NCI-H748 (cell line): ENCODE data around the gene DEPDC1.
A peak's percentile ranks its signal among the peaks of the same experiment; 100 is the strongest.
"Not testable (repeated sequence)": the region's sequence is repeated elsewhere in the genome, so short reads cannot be mapped to it uniquely, and the experiment has no call there.

Source experiments
- DNase-seq: peaks from one replicate; lab custom pipeline; 2025; ENCODE audit not compliant: unreplicated experiment; lab: John Stamatoyannopoulos, UW

DEPDC1 gene

DNA sequence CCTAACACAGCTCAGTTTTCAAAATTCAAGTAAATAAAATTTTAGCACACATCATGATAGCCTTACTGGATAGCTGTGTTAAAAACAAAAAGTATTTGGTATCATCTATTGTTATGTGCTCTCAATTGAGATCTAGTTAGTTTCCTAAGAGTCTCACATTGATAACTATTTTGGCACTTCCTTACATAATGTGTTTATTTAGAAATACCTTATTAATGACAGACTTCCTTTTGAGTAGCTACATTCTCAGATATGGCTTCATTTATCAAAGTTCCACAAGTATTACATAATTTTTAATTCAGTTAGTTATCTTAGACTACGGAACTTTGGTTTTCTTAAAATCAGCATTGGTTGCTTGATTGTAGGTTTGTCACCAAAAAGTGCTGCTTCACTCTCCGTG, 20.3 kb downstream of the DEPDC1 start:
- not testable (repeated sequence) for DNase-seq

DNA sequence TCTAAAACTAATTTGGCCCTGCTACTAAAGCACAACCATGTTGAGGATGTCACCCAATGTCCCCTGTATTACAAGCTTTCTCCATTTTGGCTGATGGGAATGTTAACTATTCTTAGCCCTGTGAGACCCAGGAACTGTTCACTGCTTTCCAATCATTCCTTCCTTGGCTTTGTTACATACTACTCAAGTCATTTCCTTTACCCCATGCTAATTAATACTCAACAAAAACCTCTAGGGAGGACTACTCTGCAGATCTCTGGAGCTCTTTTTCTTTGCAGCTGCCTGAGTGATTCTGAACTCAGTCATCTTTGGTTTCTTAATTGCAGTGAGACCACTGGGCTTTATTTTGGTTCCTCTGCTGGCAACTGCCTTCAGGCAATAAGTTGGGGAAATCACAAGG, 23.8 kb downstream of the DEPDC1 start:
- no peak for DNase-seq

DNA sequence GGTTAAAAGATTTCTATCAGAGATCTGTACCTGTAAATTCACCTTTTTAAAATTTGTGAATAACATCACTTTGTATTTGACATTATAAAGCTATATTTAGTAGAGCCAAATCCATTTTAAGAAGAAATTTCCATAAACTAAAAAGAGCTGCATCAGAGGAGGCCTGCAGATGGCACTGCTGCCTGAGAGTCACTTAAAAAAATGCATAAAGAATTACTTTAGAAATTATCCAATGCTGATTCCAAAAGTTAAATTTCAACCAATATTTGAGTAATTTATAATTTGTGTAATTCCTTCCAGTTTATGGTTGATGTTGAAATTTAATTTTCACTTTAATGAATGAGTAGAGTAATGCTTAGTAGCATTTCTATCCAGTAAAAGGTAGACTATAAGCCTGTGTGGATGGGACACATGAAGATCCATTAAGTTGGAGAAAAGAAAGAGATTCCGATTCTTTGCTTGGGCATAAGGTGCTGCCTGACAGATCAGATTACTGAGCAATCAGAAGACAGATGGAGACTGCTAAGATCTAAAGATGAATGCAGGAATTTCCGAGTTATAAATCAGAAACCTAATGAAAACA, 26.4 kb downstream of the DEPDC1 start:
- peak; percentile 21 for DNase-seq

DNA sequence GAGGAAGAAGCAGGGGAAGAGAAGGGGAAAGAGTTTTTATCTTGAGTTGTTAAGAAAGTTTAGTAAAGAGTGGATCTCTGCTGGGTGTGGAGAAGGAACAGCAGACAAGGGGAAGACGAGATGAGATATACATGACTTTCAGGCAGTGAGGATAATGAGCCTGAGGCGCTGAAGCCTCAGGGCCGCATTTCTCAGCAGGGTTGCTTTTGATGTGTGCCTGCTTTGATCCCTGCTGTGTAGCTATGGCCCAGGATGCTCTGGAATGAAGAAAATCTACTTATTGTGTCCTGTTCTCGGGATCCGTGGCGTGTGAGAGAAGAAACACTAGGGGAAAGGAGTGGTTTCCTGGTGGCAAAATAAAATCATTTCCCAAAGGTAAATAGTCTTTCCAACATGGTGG, 32.0 kb downstream of the DEPDC1 start:
- DNase-seq: no peak

DNA sequence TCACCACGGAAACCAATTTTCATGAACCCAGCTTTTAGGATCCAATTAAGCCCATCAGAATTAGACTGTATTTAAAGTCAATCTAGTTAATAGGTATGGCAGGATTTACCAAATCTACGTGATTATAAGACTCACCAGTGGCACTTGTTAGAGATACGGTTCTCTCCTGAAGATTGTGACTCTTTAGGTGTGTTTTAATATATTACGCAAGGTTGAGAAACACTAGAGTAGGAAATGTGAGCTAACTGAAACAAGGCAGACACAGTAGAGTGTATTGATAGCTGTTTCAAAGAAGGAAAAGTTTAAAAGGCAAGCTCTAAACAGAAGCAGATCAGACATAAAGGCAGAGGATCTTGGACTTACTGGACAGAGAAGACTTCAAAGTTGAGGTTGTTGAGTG, 35.9 kb downstream of the DEPDC1 start:
- DNase-seq: no peak

DNA sequence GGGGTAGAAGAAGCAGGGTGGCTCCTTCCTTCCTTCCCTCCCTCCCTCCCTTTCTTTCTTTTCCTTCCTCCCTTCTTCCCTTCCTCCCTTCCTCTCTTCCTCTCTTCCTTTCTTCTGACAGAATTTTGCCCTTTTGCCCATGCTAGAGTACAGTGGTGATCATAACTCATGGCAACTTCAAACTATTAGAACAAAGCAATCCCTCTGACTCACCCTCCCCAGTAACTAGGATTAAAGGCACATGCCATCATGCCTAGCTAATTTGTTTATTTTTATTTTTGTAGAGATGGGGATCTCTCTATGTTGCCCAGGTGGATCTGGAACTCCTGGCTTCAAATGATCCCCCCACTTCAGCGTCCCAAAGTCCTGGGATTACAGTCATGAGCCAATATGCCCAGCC, 37.1 kb downstream of the DEPDC1 start:
- no peak for DNase-seq

DNA sequence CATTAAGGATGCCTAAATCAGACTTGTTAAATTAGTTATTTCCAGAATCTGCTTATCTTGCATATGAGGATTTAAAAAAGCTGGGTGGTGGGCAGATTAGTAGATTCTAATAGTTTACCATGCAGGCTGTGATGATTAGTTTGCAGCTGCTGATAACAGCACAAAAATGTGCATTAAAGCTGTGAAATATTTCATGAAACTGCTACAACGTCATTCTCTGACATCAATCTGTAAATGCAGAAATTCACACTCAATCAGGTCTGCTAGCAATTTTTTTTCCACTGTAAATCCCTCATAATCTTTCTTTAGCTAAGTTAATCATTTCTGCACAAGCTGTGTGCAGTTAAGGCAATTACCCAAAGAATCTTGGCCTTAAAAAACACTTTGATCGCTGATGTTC, 37.8 kb downstream of the DEPDC1 start:
- DNase-seq: no peak

DNA sequence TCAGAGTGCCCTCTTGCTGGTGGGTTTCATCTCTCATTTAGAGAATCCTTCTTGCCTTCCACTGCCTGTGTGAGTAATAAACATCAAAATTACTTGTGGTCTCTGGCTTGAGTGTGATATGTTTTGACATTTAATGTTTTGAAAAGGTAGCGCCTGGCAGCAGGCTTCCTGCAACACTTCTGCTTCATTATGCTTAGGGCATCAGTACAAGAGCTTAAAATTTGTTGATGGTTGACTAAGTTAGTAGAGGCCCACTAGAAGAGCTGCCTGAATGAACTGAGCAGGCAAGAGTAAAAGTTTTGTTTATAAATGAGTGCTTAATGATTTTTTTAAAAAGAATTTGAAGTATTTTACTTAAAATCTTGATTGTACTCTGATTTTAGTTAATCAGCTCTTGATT, 40.7 kb downstream of the DEPDC1 start:
- DNase-seq: no peak

DNA sequence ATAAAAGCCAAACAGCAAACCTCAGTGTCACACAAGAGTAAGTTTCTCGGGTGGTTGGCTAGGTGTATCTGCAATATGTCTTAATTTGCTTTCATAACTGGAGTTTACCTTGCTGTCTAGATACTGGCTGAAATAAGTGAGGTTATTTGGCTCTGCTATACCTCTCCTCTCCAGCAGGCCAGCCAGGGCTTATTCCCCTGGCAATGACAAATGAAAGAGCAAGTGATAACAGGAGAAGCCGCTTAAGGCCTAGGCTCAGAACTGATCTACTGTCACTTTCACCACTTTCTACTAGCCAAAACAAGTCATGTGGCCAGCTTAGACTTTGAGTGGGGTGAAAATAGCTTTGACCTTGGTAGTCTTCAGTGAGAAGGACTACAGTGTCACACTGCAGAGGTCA, 42.3 kb downstream of the DEPDC1 start:
- no peak for DNase-seq

DNA sequence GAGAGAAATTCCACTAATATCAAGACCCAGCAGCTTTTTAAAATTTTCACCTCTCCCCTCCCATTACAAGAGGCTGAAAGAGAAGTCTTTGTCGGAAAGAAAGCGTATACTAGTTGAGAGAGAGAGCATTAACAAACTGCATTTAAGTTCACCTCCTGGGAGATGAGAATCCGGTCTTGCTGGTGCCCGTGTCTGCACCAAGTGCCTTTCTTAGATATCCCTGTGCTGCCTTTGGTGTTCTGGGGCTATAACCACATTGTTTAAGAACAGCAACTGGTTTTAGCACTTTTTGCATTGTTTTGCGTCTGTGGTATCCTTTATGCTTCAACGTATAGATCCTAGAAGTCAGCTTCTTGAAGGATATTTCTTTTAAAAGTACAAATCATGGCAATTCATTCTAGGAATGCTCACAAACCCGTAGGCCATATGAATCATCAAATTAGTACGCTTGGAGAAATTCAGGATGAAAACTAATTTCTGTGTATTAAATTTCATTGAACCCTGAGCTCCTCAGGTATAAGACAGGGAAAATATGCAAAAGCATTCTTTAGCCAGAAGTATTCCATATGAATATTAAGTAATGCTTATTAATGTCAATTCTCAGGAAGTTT, 43.7 kb downstream of the DEPDC1 start:
- no peak for DNase-seq

DNA sequence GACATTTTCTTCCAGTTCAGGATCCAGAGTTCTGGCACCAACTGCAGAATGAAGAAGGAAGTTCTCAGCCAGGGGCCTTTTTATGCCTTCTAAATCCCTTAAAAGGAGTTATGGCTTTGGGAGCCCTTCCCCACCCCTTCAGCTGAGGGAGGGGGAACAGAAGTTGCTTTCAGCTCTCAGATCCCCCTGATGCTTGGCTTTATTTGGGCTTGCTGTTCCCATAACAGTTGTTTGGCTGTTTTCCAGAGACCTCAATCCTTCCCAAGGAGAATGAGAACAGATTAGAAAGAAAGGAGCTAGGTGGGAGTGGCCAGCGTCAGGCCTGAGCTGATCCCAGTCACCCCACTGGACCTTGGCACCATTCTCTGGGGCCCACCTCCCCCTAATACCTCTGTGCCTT, 47.0 kb downstream of the DEPDC1 start, which contains the start of gene RPE65:
Gene RPE65, minus strand, starts transcription at position 54 of the 400 bp plus-strand sequence. Its CDS starts 49 bp downstream, at position 5.
- DNase-seq: no peak

DNA sequence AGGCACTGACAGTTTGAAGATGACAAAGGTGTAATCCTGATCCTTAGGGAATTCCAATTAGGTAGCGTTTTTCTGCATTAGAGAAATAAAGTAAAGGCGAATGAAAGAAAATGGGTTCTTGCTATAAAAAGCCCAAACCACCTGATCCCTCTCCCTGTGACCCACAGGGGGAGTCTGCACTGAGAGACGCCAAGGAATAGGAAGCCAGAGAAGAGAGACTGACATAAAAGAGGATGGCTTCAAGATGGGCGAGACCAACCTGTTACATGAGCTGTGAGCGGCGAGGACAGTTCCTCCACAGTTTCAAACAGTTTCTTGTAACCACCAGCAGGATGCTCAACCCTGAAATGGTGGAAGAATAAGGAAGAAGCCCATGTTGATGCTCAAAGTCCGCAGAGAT, 48.5 kb downstream of the DEPDC1 start:
- no peak for DNase-seq

DNA sequence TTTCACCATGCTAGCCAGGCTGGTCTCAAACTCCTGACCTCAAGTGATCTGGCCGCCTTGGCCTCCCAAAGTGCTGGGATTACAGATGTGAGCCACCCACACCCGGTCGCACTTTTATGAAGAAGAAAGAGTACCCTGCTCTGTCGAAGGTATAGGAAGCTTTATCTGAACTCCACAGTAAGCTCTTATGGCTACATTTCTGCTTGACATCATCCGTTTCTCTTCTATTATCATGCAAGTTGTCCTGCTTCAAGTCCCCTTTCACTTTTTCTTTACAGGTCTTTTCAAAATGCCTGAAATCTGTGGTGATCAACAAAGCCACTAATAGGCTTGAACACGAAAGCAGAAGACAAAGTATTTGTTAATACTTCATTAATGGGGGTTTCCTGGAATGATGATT, 51.2 kb downstream of the DEPDC1 start:
- no peak for DNase-seq

DNA sequence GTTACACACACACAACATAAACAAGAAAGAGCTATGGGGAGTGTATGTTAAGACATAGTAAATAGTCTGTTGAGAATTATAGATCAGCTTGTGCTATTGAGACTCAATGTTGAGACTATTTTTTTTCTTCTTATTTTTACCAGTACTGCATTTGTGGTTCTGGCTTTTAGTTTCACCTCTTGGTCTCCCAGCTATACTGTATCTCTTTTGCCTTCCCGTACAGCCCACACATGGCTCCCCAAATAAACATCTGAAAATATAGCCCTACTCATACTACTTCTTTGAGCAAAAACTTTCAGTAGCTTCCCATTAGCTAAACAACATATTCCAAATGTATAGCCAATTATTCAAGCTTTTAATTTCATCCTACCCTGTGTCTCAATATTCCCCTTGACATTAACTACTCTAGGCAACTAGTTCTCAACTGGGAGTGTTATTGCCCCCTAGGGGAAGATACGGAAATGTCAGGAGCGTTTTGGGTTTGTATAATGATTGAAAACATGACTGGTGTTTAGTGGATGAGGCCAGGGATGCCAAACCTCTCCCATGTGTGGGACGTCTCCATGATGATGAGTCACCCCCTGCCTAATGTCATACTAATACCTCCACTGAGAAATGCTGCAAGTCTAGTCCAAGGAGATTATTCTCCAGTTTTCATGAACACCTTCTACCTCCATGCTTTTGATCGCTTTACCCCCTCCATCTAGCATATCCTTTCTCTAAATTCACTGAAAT, 53.9 kb downstream of the DEPDC1 start:
- DNase-seq: peak; percentile 57

DNA sequence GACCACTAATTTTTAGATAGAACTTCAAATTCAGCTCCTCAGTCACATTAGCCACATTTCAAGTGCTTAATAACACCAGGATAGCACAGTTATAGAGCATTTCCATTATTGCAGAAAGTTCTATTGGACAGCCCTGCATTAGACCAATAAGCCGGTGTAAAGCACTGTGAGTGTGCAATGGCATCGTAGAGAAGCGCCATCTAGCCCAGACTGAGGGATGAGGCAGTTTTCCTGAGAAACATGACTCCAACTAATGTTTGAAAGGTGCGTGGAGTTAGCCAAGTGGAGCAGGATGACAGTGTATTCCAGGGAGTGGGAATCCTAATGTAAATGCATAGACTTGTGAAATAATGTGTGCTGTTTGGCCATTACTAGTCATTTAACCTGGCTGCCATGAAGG, 54.9 kb downstream of the DEPDC1 start:
- DNase-seq: peak; percentile 15

DNA sequence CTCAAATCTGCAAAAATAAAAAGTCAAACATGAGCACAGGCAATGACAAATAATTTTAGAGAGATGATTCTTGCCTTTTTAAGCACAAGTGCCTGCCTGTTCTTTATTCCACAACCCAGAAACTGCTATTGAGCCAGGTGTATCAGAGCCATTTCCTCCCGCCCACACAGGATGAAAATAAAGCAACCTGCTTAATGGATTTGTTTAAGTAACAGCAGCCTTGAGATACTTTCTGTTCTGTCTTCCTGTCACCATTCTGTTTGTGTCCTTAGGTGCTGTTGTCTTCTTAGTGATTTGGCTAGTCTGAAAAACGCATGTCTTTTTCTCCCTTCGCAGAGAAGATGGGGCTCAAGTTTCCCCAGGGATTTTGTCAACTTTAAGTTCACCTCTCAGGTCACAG, 58.6 kb downstream of the DEPDC1 start:
- peak; percentile 70 for DNase-seq

DNA sequence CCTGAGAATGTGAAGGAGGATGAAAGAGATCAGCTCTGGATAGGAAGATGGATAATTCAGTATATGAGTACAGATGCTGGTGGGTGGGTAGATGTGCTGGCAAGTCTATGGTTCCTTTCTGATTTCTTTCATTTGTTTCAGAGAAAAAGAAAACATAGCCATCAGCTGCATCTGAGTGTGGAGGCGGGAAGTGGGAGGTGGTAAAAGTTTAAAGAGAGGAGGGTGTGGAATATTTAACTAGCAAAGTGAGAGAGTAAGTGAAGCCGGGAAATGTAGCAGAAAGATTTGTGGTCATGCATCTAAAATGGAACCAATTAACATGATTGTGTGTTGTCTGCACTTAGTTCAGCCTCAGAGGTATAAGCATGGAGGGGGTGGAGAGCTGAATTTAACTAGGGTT, 63.5 kb downstream of the DEPDC1 start:
- no peak for DNase-seq

DNA sequence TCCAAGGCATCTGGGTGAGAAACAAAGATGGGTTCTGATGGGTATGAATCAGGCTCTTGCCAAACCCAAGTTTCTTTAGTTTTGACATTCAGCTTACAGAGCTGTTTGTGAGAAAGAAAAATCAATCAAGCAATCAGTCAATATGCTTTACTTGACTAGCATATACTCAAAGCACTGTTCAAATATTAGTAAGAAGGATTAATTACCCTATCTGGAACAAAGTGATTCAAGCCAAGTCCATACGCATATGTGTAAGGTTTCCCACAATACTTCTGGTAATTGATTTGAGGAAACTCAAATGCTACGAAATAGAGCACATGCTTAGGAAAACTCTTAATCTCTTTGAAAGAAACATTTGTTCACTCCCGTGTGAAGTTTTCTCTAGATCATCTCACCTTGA, 65.8 kb downstream of the DEPDC1 start:
- DNase-seq: no peak

DNA sequence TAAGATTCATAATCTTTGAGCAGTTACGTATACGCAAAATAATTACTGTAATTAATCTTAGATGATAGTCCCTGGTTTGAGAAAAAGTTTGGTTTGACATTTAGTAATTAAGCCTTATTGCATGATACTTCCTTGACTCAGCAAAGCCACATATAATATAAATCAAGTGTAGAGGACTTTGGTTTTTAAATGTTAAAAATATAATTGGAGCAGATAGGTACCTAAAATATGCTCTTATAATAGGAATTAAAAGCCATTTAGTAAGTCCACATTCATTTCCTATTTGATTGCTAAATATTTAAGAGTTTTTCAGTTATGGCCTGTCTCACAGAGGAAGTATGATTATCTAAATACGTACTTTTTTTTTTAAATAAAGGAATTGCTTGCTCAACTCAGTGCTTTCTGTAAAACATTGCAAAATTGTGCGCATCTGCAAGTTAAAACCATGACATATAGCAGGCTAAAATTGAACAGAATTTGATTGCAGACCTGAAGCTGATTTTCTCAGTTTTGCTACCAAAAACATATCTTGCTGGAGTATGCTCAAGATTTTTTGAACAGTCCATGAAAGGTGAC, 67.6 kb downstream of the DEPDC1 start:
- DNase-seq: no peak

DNA sequence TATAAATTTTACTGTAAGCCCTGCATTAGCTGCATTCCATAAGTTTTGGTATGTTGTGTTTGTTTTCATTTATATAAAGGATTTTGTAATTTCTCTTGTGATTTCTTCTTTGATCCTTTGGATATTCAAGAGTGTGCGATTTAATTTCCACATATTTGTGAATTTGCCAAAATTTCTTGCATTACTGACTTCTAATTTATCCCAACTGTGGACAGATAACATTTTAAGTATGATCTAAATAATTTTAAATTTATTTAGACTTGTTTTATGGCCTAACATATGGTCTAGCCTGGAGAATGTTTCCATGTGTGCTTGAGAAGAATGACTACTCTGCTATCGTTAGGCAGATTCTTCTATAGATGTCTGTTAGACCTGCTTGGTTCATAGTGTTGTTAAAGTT, 70.3 kb downstream of the DEPDC1 start:
- DNase-seq: no peak
